ENCODE data around the gene SVIL.
"Not testable (repeated sequence)": the region's sequence is repeated elsewhere in the genome, so short reads cannot be mapped to it uniquely, and the experiment has no call there.

The SVIL gene

DNA sequence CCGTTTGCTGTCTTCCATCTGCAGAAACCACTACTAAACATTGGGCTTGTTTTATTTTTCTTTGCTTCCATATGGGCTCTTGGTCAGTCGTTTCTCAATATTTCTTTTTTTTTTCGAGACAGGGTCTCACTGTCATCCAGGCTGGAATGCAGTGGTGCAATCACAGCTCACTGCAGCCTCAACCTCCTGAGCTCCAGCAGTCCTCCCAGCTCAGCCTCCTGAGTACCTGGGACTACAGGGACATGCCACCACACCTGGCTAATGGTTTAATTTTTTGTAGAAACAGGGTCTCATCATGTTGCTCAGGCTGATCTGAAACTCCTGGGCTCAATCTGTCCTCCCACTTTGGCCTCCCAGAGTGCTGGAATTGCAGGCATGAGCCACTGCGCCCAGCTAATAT, 182.8 kb downstream of the SVIL start:
- no peak for DNase-seq (ENCODE audit: low read depth)

DNA sequence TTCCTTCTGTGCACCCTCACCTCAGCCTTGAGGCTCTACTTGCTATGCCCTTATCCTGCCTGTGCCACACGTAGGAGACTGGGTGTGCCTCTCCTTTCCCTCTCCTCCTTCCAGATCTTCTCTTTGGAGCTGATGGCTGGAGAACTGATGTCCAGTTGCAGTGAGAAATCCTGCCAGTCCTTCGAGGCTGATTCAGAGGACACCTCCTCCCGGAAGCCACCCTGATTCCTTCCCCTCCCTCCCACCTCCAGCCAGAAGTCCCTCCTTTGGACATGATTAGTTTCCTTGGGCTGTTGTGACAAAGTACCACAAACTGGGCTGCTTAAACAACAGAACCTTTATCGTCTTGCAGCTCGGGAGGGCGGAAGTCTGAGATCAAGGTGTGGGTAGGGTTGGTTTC, 184.4 kb downstream of the SVIL start:
- no peak for DNase-seq (ENCODE audit: low read depth)

GRCh38 chr10:29448756-29449592, 185.8 kb downstream of the SVIL start:
- DNase-seq (ENCODE audit: low read depth) = not testable (repeated sequence)

DNA sequence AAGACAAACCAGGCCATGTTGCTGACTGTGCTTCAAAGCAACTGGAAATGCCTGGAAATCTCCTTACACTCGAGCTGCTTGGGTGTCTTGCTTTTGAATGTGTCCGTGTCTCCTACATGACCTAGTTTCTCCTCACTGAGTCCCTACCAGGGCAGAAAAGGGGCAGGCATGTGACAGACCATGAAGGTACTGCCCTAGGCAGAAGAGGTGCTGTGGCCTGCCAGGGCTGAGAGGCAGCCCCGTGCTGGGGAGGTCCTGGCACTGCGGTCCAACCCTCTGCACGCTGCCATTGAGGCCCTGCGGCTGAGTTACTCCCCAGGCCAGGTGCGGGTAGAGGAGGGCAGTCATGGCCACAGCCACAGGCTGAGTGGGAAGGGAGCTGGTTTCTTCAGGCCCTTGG, 186.6 kb downstream of the SVIL start:
- DNase-seq (ENCODE audit: low read depth) = no peak

DNA sequence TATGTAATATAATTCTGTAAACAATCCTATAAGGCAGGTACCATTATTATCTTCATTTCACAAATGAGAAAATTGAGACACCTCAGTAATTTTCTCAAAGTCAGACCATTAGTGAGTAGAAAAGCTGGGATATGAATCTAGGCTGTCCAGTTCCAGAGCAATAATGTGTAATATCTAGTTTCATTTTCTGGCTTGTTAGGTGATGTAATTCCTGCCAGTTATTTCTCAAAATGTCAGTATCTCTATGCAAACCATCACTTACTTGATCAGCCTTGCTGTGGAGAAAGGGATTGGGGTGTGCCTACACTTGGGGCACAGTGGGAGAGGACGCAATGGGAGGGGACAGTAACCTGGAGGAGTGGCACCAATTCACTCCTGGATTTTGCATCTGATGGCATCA, 188.4 kb downstream of the SVIL start:
- DNase-seq (ENCODE audit: low read depth) = no peak

GRCh38 chr10:29443745-29444523, 190.8 kb downstream of the SVIL start:
- no peak for DNase-seq (ENCODE audit: low read depth)

GRCh38 chr10:29440981-29441380, 193.8 kb downstream of the SVIL start:
- no peak for DNase-seq (ENCODE audit: low read depth)

DNA sequence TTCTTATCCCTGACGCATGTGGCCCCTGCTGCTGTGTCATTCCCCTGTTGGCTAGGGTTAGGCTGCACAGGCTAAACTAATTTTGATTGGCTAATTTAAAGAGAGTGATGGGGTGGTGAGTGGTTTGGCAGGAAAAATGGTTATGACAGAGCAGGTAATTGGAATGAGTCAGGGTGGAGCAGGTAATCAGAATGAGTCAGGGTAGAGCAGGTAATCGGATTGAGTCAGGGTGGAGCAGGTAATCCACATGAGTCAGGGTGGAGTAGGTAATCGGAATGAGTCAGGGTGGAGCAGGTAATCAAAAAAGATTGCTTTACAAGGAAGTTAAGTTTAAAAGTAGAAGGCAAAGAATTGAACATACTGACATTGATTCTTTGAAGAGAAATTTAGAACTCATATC, 195.8 kb downstream of the SVIL start:
- not testable (repeated sequence) for DNase-seq (ENCODE audit: low read depth)

DNA sequence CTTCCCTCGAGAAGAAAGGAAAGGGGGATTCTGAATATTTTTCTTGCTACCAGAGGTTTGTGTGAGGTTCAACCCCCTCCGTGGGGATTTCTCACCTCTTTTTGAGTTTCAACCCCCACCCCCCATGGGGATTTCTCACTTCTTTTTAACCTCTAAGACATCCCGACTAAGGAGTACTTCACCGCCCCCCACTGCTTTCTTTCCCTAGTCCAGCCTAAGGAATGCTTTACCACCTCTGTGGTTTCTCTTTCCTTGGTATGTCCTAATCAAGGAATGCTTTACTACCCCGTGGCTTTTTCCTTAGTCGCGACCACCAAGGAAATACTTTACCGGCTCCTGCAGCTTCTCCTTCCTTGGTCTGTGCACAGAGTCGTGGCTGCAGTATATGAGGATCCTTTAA, 196.5 kb downstream of the SVIL start:
- DNase-seq (ENCODE audit: low read depth) = no peak

- no peak for DNase-seq (ENCODE audit: low read depth)
Measured at GRCh38 chr10:29437871-29438270, 196.9 kb downstream of the SVIL start.

DNA sequence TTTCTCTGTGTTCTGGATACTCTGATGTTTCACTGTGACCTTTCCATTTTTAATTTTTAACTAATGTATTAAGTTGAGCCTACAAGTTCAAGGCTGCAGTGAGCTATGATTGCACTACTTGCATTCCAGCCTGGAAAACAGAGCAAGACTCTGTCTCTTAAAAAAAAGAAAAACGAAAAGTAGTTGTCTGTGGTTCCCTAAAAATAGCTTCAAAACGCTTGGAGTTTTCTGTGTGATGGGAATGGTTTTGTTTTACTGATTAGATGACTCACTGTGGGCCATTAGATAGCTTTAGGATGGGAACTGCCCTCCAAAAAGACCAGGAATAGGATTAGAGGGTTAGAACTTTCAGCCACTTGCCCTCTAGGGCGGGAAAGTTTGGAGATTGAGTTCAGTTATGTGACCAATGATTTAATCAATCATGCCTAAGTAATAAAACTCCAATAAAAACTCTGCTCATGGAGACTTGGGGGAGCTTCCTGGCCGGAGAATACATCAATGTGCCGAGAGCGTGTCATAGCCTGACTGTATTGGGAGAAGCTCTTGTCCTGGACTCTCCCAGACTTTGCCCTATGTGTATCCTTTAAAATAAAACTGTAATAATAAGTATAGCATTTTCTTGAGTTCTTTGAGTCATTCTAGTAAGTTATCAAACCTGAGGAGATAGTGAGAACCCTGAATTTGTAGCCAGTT, 198.8 kb downstream of the SVIL start:
- DNase-seq (ENCODE audit: low read depth) = no peak

- DNase-seq (ENCODE audit: low read depth) = no peak
Measured at GRCh38 chr10:29434111-29434510, 200.7 kb downstream of the SVIL start.

- DNase-seq (ENCODE audit: low read depth) = no peak
Measured at GRCh38 chr10:29431711-29432110, 203.1 kb downstream of the SVIL start.

DNA sequence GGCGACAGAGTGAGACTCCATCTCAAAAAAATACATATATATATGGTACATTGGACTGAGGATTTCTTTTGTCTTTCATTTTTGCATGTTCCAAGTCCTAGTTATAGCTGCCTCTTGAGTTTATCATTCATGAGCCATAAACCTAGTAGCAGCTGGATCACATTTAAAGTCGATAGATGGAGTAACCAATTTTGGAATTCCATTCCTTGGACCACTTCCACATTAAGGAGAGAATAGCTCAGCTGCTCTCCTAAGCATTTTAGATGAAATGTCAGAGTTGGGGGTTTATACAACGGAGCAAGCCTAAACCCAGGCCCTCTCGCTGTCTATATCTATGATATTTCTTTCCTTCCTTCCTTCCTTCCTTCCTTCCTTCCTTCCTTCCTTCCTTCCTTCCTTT, 204.7 kb downstream of the SVIL start:
- no peak for DNase-seq (ENCODE audit: low read depth)

- no peak for DNase-seq (ENCODE audit: low read depth)
Measured at GRCh38 chr10:29428486-29428885, 206.3 kb downstream of the SVIL start.

DNA sequence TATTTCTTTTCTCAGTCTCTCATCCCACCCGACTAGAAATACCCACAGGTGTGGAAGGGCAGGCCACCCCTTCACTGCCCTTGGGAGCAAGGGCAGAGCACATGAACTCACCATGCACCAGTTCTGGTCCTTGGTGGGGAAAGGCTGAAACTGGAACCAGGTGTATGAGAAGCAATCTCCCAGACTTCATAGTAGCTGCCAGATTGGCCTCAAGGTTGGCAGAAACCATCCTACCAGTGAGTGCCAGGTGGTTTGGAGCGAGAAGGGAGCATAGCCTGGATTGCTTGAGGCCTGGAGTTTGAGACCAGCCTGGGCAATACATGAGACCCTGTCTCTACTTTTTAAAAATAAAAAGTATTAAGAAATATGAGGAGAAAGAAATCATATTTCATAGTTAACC, 207.1 kb downstream of the SVIL start:
- no peak for DNase-seq (ENCODE audit: low read depth)

- no peak for DNase-seq (ENCODE audit: low read depth)
Measured at GRCh38 chr10:29426420-29426819, 208.4 kb downstream of the SVIL start.

DNA sequence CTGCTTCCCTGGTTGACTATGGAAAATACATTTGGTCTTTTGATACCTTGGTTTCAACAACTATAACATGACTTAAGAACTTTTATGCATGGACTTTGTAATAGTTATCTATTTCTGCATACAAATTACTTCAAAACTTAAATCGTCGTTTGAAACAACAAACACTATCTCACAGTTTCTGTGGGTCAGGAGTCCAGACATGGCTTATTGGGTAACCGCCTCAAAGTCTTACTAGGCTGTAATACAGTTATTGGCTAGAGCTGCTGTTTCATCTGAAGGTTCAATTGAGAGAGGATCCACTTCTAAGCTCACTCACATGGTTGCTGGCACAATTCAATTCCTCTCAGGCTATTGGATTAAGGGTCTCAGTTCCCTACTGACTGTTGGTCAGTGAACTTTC, 210.8 kb downstream of the SVIL start:
- no peak for DNase-seq (ENCODE audit: low read depth)

DNA sequence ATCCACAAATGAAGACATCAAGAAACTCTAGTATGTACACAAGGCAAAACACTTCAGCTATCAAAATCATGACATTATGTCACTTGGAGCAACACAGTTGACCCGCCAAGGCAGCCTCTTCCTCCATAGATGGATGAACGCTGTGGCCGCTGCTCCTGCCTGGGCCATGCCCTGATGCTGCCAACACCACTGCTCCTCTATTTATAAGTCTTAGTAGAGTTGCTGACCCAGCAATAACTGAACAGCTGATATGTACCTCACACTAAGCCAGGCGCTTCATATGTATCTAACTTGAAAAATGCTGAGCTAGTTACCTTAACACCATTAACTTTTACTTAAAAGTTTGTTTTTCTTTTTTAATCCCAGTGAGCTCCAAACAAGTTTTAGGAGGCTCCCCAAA, 214.0 kb downstream of the SVIL start:
- DNase-seq (ENCODE audit: low read depth) = no peak

- DNase-seq (ENCODE audit: low read depth) = no peak
Measured at GRCh38 chr10:29417324-29417723, 217.4 kb downstream of the SVIL start.

DNA sequence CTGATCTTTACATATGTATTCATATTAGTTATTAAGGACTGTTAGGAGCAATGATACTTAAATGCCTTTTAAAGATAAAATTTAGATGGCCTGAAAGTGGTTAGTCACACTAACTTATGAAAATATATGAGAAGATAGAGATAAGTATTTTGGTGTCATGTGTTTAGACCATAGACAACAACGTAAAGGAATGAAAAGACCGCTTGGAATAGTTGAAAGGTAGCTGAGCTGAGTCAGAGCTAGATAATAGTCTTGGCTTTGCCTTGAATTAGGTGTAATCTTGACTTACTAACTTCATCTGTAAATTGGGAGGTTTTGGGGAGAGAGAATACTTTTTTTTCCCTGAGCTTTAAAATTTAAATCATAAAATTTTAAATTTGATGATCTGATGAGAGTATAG, 218.9 kb downstream of the SVIL start:
- no peak for DNase-seq (ENCODE audit: low read depth)

GRCh38 chr10:29414501-29414900, 220.3 kb downstream of the SVIL start:
- no peak for DNase-seq (ENCODE audit: low read depth)

DNA sequence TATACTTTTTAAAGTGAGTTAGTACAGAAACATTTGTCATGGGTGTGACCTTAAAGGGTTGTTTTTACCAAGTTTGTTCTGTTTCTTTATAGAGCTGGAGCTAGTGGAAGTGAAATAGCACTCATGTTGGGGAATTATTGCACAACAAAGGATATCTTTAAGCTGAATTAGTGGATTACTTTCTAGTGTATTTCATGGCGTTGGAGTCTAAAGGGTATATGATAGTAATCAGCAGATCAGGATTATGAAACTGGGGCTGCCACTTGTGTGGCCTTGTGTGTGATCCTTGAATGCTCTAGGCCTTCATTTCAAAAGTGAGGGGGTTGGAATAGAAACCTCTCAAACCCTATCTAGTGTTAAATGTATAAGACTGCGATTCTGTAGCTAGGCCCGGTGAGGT, 222.3 kb downstream of the SVIL start:
- no peak for DNase-seq (ENCODE audit: low read depth)

Measured in HS-27A (cell line).